Endothelial cell of umbilical vein (primary cell): ENCODE data around the gene SPTB.

ENCODE experiments used
- CTCF ChIP-seq, 2 donors: IDR thresholded peaks; 1 replicate in 1 of 2; 2 replicates in 1 of 2; pipeline ENCODE4 v1.5.1; 2011; ENCODE audit warnings: low read length in 2 of 2, mild to moderate bottlenecking in 2 of 2, moderate library complexity in 2 of 2, control low read depth in 1 of 2, inconsistent platforms in 1 of 2, low read depth in 1 of 2; ENCODE audit not compliant: insufficient read depth in 1 of 2; ENCODE audit errors: extremely low read depth in 1 of 2
- GATA2 ChIP-seq: IDR thresholded peaks from 2 replicates; pipeline ENCODE4 v1.7.0; 2011; ENCODE audit warnings: low read depth, mild to moderate bottlenecking, moderate library complexity, mixed read lengths, low read length; ENCODE audit not compliant: insufficient read length, insufficient read depth
- POLR2A ChIP-seq: IDR thresholded peaks from 2 replicates; pipeline ENCODE4 v1.6.1; 2012; ENCODE audit warnings: low read depth, mild to moderate bottlenecking, control low read depth, low read length
- POLR2AphosphoS5 ChIP-seq: IDR thresholded peaks from 2 replicates; pipeline ENCODE4 v1.6.1; 2012; ENCODE audit warnings: low read depth, mild to moderate bottlenecking, control low read depth, low read length, moderate library complexity; ENCODE audit not compliant: insufficient read depth

GRCh38 chr14:64824471-64824870 lies 55.2 kb downstream of the SPTB start:
- no peak for TF ChIP-seq CTCF (IDR thresholded peaks at IDR 0.05; ENCODE audit: extremely low read depth in 1 of 2, insufficient read depth in 1 of 2, low read depth in 1 of 2, low read length in 2 of 2)
- TF ChIP-seq GATA2: no peak
- no peak for TF ChIP-seq POLR2A
- no peak for TF ChIP-seq POLR2AphosphoS5
